ENCODE results near the gene KLHL21.
A peak's percentile ranks its signal among the peaks of the same experiment; 100 is the strongest.
"Not testable (repeated sequence)": the region's sequence is repeated elsewhere in the genome, so short reads cannot be mapped to it uniquely, and the experiment has no call there.

KLHL21 gene

GRCh38 chr1:6584126-6585080 lies 18.3 kb downstream of the KLHL21 start:
- no peak for DNase-seq (ENCODE audit: low spot score)

- peak; percentile 39 for DNase-seq (ENCODE audit: low spot score)
These were observed 20.3 kb downstream of the KLHL21 start for GRCh38 chr1:6582370-6582769.

GRCh38 chr1:6581561-6582305 lies 20.9 kb downstream of the KLHL21 start:
- DNase-seq (ENCODE audit: low spot score): no peak

- DNase-seq (ENCODE audit: low spot score): no peak
These were observed 21.9 kb downstream of the KLHL21 start for GRCh38 chr1:6580593-6581409.

GRCh38 chr1:6580119-6580592 lies 22.5 kb downstream of the KLHL21 start:
- no peak for DNase-seq (ENCODE audit: low spot score)

- DNase-seq (ENCODE audit: low spot score): peak; percentile 97
These were observed 23.1 kb downstream of the KLHL21 start, which contains the start of gene ZBTB48 for GRCh38 chr1:6579374-6580118. Gene ZBTB48, plus strand, starts transcription at chr1:6579994. Its CDS starts 616 bp downstream, at chr1:6580610.

GRCh38 chr1:6578624-6579373 lies 23.9 kb downstream of the KLHL21 start:
- no peak for DNase-seq (ENCODE audit: low spot score)

- DNase-seq (ENCODE audit: low spot score): no peak
These were observed 24.7 kb downstream of the KLHL21 start for GRCh38 chr1:6577831-6578525.

- DNase-seq (ENCODE audit: low spot score): no peak
These were observed 27.9 kb downstream of the KLHL21 start for GRCh38 chr1:6574818-6575217.

GRCh38 chr1:6574025-6574620 lies 28.5 kb downstream of the KLHL21 start:
- no peak for DNase-seq (ENCODE audit: low spot score)

- no peak for DNase-seq (ENCODE audit: low spot score)
These were observed 29.9 kb downstream of the KLHL21 start for GRCh38 chr1:6572653-6573383.

GRCh38 chr1:6570987-6571386 lies 31.7 kb downstream of the KLHL21 start:
- DNase-seq (ENCODE audit: low spot score): no peak

- no peak for DNase-seq (ENCODE audit: low spot score)
These were observed 32.6 kb downstream of the KLHL21 start for GRCh38 chr1:6570100-6570499.

- no peak for DNase-seq (ENCODE audit: low spot score)
These were observed 33.6 kb downstream of the KLHL21 start for GRCh38 chr1:6569033-6569432.

GRCh38 chr1:6560267-6560666 lies 42.4 kb downstream of the KLHL21 start:
- DNase-seq (ENCODE audit: low spot score): no peak

- not testable (repeated sequence) for DNase-seq (ENCODE audit: low spot score)
These were observed 43.5 kb downstream of the KLHL21 start for GRCh38 chr1:6559161-6559560.

- DNase-seq (ENCODE audit: low spot score): no peak
These were observed 45.1 kb downstream of the KLHL21 start for GRCh38 chr1:6557597-6557996.

- DNase-seq (ENCODE audit: low spot score): no peak
These were observed 47.5 kb downstream of the KLHL21 start, which contains the start of gene TAS1R1 for GRCh38 chr1:6554907-6555778. Gene TAS1R1, plus strand, starts transcription at chr1:6555307. Its CDS starts 67 bp downstream, at chr1:6555374.

All from LoVo (cell line).